ENCODE data around the gene PPP1R10.
A peak's percentile ranks its signal among the peaks of the same experiment; 100 is the strongest.
"Not testable (repeated sequence)": the region's sequence is repeated elsewhere in the genome, so short reads cannot be mapped to it uniquely, and the experiment has no call there.

PPP1R10 gene

GRCh38 chr6:30616811-30617564 is at the start of gene PPP1R10:
PPP1R10 (minus strand) TSS chr6:30617243; CDS start chr6:30609944, 7,299 bp downstream.
- peak; percentile 94 to 97 for DNase-seq (ENCODE audit: low read depth in 2 of 2)

- not testable (repeated sequence) for DNase-seq (ENCODE audit: low read depth in 2 of 2)
Observed at GRCh38 chr6:30666300-30666699, 49.3 kb upstream of the PPP1R10 start.

GRCh38 chr6:30664994-30665767 is 48.1 kb upstream of the PPP1R10 start:
- no peak for DNase-seq (ENCODE audit: low read depth in 2 of 2)

GRCh38 chr6:30657922-30658321 is 40.9 kb upstream of the PPP1R10 start:
- DNase-seq (ENCODE audit: low read depth in 2 of 2) = not testable (repeated sequence)

DNA sequence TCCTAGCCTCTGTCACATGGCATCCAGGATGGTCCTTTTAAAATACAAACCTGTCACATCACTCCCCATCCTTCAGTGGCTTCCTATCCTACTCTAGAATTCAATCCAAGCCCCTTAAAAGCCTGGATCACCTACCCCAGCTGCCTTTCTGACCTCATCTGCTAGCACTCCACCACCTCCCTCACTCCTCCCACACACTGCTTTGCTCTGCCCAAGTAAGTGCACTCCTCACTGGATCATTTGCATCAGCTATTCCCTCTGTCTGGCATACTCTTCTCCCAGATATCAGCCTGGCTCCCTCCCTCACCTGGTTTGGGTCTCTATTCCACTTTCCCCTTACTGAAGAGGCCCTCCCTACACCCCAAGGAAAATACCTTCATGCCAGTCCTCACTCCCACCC is 40.4 kb upstream of the PPP1R10 start:
- DNase-seq (ENCODE audit: low read depth in 2 of 2) = no peak

GRCh38 chr6:30656513-30656912 is 39.5 kb upstream of the PPP1R10 start:
- DNase-seq (ENCODE audit: low read depth in 2 of 2) = no peak

- DNase-seq (ENCODE audit: low read depth in 2 of 2) = no peak
Observed at GRCh38 chr6:30655743-30656094, 38.7 kb upstream of the PPP1R10 start.

DNA sequence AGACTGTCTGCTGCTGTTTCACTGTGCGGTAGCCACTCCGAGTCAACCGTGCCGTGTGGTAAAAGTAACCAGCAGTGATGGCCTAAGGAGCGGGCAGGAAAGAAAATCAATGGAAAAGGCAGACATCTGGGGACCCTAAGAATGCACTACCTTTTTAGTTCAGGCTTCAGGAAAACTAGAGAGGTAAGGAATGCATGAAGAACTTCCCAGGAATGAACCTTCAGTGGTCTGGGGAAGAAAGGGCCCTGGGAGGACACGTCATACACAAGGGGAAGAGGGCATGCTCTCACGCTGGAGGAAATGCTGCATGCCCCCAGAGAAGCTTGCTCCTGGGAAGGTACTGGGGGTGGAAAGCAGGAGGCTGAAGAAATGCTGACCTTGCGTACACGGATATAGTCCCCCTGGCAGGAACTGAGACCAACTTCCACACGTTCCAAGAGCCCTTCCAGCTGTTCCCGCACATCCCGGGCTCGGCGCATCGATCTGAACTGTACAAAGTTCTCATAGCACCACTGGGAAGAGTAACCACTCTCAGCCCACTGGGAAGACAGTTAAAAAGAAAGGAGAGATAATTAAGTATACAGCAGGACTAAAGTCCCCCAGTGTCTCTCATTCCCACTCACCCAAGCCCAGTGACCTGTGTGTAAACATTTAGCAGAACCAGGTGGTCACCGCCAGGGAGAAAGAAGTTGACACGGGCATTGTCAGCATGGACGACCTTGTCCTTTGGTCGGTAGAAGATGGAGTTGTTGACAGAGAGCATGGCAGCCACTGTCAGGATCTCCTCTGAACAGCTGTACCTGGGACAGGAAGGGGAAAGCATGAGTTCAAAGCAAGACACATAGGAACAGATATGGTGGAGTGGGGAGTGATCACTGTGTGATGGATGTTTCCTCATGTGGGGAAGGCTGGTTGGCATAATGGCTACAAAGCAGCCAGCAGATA is 38.0 kb upstream of the PPP1R10 start:
- no peak for DNase-seq (ENCODE audit: low read depth in 2 of 2)

DNA sequence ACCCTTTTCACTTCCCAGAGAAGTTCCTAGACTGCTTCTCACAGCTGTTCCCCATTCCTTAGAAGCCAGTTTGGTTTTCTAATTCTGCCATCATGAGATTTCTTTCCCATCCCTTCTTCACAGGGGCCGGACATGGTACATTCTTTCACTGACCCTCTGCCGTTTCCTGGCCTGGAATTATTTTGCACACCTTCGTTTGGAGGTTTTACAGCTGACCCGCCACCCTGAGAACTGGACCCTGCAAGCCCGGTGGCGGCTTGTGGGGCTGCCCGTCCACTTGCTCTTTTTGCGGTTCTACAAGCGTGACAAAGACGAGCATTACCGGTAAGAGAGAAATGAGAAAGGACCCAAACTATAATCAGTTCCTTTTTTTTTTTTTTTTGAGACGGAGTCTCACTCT is 34.1 kb upstream of the PPP1R10 start:
- no peak for DNase-seq (ENCODE audit: low read depth in 2 of 2)

DNA sequence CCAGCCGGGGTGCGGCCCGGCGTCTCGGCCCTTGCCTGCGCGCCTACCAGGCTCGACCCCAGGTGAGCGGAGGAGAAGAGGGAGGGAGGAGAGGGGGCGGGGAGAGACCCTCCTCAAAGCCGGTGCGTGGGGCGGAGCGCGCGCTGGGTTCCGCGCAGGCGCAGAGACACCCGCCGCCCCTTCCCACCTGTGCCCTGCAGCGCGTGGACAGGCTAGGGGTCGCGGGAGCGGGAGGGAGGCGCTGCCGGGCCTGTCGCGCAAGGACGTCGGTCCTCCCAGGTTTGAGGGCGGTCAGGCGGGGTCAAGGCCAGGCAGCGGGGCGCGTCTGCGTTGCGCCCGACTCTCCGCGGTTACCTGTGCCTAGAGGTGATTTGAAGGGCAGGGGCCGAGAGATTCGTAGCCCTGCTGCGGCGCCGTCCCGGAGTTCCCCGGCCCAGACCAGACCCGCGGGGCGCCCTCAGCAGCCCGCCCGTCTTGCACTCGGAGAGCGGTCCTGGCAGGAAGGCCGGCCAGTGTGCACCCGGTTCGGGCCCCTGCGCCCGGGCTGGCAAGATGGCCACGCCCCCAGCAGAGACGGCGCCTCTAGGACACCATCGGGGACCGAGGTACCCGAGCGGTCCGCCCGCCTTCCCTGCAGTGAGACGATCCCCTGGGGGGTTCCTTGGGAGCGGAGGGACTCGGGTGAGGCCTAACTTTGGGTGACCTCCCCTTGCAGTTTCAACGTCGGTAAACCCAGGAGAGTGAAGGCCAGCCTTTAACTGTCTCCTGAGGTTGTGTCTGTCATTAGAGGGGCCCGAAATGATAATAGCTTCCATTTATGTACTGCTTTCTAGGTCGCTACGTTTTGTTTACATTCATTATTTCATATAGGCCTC is 30.4 kb upstream of the PPP1R10 start:
- DNase-seq (ENCODE audit: low read depth in 2 of 2) = peak; percentile 37 to 56

GRCh38 chr6:30646450-30647241 is 29.6 kb upstream of the PPP1R10 start, which contains the start of gene C6orf136:
C6orf136 (plus strand) TSS chr6:30647133; CDS start chr6:30647232, 99 bp downstream.
- peak; percentile 82 to 88 for DNase-seq (ENCODE audit: low read depth in 2 of 2)

DNA sequence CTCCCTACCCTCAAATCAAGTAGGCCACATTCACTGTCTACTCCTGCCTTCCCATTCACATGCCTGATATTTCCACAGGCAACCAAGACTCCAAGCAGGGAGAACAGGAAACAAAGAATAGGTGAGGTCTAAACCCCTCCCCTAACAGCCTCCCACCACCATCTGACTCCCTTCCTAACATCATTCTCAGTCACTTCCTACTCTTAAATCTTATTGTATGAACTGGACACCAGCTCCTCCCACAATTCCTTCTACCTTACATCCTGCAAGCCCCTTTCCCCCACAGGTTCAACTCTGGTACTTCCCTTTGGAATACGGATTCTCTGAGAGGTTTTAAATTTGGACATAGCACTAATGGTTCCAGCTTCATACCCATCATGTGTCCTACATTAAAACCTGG is 28.9 kb upstream of the PPP1R10 start:
- DNase-seq (ENCODE audit: low read depth in 2 of 2) = no peak

DNA sequence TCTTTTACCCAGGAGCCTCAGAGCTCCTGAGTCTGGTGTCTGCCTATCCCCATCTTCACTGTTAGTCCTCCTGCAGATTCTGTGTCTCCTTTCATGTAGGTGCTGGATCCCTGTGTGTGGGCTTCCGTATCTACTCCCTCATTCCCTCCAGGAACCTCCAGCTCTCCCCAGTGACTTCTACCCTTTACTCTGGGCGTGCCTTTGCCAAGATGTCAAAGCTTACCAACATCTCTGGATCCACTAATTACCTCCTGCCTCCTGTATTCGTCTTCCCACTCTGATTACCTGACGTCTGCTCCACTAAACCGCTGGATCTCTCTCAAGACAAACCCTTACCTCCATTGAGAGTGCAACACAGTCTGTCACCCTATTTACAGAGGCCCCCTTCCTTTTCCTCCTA is 27.7 kb upstream of the PPP1R10 start:
- DNase-seq (ENCODE audit: low read depth in 2 of 2) = no peak

GRCh38 chr6:30643656-30644055 is 26.6 kb upstream of the PPP1R10 start:
- DNase-seq (ENCODE audit: low read depth in 2 of 2) = no peak

- no peak for DNase-seq (ENCODE audit: low read depth in 2 of 2)
Observed at GRCh38 chr6:30641048-30641447, 24.0 kb upstream of the PPP1R10 start.

DNA sequence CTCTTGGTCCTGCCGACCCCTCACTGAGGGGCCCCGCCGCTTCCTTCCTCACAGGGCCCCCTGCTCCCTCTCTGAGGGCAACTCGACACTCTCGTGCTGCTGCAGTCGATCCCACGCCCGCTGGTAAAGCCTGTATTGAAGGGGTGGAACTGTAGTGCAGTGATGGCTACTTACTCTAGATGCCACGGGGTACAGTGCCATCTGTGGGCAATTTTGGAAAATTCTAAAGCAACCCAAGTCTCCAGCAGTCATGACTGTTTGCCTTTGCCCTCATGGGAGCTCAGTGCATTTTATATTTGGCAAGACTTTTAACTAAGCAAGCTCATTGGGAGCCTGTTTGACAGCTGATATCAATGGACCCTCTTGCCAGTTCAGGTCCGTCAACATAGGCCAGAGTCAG is 23.4 kb upstream of the PPP1R10 start:
- no peak for DNase-seq (ENCODE audit: low read depth in 2 of 2)

DNA sequence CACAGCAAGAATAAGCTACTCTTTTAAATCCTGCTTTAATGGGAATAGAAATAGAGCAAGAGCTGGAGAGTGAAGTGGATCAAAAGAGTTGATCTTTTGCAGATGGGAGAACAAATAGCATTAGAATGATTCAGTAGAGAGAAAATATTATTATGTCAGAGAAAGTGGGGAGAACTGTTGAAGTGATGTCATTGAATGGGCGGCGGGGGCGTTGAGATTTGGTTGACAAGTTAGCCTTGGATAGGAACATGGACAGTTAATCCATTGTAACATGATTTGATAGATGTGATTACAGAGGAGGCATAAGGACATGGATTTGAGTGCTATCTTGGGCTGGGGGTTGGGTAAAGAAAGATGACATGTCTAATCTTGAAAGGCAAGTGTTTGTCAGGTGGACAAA is 18.8 kb upstream of the PPP1R10 start:
- DNase-seq (ENCODE audit: low read depth in 2 of 2) = no peak

GRCh38 chr6:30626484-30627366 is 9.7 kb upstream of the PPP1R10 start, which contains the start of gene ATAT1:
ATAT1 (plus strand) TSS chr6:30626874.
- peak; percentile 80 to 83 for DNase-seq (ENCODE audit: low read depth in 2 of 2)

DNA sequence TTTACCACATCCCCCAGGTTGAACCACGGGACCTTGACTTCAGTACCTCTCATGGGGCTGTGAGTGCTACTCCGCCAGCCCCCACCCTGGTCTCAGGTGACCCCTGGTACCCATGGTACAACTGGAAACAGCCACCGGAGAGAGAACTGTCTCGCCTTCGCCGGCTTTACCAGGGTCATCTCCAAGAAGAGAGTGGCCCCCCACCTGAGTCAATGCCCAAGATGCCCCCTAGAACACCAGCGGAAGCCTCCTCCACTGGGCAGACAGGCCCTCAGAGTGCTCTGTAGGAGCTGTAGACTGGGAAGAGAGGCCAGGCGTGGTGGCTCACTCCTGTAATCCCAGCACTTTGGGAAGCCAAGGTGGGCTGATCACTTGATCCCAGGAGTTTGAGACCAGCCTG is 8.5 kb upstream of the PPP1R10 start:
- DNase-seq (ENCODE audit: low read depth in 2 of 2) = no peak
